ENCODE measurements around the gene UPK2.

- TF ChIP-seq CTCF (conservative IDR thresholded peaks at IDR 0.05; ENCODE audit: low read length) (no peak), EZH2phosphoT487 (IDR thresholded peaks at IDR 0.05; ENCODE audit: borderline replicate concordance) (no peak)
Measured at GRCh38 chr11:118956847-118957469, 860 bp downstream of the UPK2 start.

Measured in Loucy (cell line).